Activated CD4-positive, alpha-beta T cell treated with anti-CD3 and anti-CD28 coated beads, Interleukin-2, amount 50 U/mL, for 1 hour (primary cell): ENCODE results near the gene ARHGEF9.
"Not testable (repeated sequence)": the region's sequence is repeated elsewhere in the genome, so short reads cannot be mapped to it uniquely, and the experiment has no call there.

Source experiments
- DNase-seq: peaks from one replicate; pipeline ENCODE4 v3.0.0-alpha.2; 2020

ARHGEF9 gene

DNA sequence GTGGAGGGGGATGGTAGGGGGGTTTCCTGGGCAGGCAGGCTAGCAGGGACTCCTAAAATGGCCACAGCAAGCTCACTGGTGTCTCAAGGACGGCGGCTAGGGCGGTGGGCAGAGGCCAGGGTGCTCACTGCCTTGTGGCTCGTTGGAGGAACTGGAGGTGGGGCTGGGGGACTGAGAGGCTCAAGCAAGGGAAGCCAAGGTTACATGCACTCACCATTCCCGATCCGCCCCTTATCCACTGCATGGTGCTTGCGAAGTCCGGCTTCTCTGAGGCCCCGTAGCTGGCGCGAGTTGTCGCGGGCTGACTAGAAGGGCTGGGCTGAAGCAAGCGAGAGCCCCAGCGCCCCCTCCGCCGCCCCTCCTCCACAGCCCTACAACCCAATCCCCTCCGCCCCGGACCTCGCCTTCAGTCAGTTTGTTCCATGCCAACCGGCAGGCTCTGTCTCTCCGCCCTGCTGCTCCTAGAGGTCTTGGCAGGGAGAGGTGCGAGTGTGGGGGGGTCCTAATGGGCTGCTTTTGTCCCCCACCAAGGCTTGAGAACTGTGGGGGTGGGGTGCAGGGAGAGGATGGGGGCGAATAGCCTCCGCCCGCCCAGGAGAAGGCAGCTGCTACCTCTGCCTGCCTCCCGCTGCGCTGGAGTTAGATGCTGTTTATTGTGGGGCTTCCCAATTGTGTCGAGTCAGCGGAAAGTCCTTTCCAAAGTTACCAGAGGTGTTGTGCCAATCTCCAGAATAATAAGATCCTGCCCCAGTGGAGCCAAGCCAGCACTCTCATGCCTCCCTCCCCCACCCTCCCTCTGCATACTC, at the start of gene ARHGEF9:
TSS of gene ARHGEF9 (minus strand) at position 313 of the 806 bp plus-strand sequence. CDS start at position 244, 69 bp downstream.
- DNase-seq: no peak

DNA sequence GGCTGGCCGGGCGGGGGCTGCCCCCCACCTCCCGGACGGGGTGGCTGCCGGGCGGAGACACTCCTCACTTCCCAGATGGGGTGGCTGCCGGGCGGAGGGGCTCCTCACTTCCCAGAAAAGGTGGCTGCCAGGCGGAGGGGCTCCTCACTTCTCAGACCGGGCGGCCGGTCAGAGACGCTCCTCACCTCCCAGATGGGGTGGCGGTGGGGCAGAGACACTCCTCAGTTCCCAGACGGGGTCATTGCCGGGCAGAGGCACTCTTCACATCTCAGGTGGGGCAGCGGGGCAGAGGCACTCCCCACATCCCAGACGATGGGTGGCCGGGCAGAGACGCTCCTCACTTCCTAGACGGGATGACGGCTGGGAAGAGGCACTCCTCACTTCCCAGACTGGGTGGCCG, 40.4 kb upstream of the ARHGEF9 start:
- not testable (repeated sequence) for DNase-seq

DNA sequence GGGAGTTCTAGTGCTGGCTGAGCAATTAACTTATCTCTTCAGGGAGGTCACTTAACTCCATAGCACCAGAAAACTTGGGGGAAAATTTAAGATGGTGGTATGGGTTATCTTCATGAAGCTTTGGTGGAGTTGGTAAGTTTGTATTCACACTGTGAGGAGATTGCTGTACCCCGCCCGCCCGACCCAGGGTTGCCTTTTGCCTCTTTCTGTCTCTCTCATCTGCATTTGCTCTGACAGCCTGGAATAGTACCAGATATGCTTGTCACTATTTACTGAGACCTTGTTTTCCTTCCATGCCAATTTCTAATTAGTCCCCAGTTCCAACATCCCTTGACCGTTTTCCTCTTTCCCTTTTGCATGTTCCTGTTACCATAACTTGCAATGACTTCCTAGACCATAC, 33.1 kb upstream of the ARHGEF9 start:
- DNase-seq: no peak

DNA sequence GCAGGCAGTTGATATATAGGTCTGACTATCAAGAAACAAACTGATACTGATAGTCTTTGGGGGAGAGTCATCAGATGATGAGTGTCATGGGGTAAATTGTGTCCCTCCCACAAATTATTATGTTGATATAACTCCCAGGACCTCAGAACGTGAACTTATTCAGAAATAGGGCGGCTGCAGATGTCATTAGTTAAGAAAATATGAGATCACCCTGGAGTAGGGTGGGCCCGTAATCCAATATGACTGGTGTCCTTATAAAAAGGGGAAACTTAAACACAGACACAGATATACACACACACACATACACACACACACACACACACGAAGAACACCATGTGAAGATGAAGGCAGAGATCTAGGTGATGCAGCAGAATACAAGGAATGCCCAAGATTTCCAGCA, 32.7 kb upstream of the ARHGEF9 start:
- DNase-seq: no peak

DNA sequence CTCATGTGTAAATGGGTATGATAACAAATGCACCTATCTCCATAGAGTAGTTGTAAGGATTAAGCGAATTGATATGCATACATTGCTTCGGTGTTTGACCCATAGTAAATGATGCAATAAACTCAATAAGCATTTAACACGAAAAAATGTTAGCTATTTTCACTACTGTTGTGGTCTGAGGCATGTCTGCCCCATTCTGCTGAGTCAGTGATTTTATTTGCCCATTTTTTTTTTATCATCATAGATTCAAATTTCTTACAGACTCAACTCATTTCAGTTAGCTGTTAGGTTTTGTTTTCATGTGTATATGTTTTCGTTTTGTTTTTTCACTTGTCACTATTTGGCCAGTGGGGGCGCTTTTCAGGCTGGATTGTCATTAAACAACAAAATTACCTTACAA, 27.8 kb upstream of the ARHGEF9 start:
- no peak for DNase-seq

DNA sequence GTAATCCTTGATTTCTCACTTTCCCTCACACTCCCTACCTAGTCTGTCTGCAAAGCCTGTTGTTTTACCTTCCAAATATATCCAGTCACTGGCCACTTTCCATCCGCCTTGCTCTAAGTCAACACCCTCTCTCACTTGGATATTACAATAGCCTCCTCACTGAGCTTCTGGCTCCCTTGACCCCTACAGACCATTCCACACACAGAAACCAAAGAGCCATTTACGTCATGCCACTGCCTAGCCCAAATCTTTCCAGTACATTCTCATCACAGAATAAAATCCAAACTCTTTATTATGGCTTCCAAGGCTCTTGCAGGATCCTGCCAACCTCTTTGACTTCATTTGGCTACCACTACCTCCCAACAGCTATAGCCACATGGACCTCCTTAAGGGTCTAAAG, 25.7 kb upstream of the ARHGEF9 start:
- DNase-seq: no peak

DNA sequence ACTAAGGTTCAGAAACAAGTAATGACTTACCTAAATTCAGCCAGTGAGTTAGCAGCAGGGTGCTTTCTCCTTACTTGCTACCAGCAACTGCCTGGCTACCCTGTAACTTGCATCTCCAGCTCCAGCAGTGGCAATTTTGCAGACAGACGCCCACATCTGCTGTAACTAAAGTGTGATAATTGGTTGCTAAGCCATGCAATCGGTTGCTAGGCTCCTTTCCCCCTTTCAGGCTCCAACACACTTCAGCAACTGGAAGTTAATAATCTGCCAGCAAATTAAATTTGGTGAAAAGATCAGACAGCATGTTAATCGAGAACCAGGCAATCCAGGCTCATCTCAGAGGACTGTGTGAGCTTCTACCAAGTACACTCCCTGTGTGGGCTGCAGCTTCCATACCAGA, 24.2 kb upstream of the ARHGEF9 start:
- no peak for DNase-seq

DNA sequence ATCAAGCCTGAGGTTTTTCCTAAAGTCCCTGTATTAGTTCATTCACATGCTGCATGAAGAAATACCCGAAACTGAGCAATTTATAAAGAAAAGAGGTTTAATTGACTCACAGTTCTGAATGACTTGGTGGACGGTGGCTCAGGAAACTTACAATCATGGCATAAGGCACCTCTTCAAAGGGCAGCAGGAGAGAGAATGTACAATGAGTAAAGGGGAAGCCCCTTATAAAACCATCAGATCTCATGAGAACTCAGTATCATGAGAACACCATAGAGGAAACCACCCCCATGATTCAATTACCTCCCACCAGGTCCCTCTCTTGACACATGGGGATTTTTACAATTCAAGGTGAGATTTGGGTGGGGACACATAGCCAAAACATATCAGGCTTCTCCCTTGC, 10.4 kb upstream of the ARHGEF9 start:
- DNase-seq: not testable (repeated sequence)

DNA sequence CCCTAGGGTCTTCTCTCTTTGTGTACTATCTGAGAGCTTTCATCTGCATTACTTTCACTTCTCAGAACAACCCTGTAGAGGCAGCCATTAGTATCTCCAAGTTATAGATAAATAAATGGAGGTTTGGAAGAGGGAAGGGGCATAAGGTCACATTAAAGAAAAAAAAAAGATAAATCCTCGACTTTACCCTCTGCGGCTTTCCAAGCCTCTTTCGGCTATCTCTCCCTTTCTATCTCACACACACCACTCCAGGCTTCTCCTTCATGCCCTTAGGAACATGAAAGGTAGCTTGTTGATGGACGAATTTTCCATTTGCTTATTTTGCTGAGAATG, 660 bp upstream of the ARHGEF9 start:
- DNase-seq: no peak

DNA sequence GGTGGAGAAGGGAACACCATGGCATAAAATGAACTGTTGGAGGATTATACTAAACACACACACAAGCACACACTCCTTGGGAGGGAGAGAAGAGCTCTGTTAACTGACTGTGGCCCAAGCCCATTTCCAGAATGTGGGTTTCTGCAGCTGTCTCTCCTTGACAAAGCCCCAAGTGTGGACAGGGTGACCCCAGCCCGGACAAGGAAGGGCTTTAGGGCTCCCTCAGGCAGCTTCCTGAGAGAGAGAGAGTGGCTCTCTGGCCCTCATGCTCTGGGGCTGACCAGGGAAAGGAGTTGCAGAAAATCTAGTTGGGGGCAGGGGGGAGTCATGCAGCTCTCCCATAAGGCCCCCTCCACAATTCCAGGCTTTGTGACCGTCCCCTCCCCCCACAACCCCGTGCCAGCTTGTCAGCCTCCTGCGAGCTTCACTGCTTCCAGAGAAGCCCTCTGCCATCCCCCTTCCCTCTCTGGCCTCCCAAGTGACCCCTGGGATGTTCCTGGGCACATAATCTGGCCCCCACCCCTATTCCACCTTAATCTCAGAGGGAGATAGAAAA, 590 bp downstream of the ARHGEF9 start:
- no peak for DNase-seq

DNA sequence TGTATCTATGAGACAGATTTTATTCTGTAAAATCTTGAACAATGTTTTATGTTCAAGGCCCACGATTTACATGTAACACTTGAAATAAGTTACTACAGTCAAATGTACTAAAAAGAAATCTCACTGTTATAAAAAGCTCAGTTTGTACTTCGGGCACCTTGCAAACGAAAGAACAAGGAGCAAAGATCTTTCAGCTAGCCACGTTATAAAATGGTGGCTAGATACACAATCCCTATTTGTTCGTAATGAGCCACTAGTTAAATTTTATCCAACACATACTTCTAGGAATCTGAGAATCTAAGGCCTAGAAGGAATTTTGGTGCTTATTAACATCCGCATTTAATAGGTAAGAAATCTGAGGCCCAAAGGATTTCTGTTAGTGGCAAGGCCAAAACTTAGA, 2.5 kb downstream of the ARHGEF9 start:
- DNase-seq: no peak

DNA sequence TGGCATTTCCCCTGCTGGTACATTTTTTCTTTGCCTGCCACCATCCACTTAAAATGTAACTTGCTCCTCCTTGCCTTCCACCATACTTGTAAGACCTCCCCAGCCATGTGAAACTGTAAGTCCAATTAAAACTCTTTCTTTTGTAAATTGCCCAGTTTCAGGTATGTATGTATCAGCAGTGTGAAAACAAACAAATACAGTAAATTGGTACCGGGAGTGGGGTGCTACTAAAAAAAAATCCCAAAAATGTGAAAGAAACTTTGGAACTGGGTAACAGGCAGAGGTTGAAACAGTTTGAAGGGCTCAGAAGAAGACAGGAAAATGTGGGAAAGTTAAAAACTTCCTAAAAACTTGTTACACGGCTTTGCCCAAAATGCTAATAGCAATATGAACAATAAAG, 16.3 kb downstream of the ARHGEF9 start:
- no peak for DNase-seq

DNA sequence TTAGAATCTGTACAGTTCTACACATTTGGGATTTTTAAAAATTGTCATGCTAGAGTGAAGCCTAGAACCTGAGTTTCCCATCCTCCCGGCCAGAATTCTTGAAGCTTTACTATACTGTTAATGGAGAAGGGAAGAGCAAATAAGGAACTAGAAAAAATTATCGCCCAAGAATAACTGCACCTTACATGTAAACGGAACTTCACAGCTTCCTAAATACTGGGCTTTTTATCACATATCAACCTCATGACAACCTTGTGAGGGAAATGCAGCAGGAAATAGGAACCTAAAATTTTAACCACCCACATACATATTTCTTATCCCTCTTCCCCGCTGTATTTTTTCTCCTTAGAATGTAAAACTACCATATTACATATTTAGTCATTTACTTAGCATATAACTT, 19.3 kb downstream of the ARHGEF9 start:
- no peak for DNase-seq

DNA sequence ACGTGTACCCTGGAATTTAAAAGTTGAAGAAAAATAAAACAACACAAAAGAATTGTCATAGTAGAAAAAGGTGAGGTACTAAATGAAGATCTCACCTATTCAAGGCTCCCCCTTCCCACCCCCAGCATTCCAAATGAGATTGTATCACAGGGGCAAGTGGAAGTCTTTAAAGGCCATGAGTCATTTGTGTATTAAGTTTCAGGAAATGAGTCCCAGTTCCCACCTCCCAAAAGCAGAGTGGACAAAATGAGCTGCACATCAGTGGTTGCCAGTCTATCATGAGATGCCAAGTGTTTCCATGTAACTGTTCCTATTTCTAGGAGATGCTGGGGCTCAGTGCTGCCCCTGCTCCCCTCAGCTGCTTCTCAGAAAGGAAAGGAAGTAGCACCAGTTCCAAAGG, 20.1 kb downstream of the ARHGEF9 start:
- DNase-seq: no peak

DNA sequence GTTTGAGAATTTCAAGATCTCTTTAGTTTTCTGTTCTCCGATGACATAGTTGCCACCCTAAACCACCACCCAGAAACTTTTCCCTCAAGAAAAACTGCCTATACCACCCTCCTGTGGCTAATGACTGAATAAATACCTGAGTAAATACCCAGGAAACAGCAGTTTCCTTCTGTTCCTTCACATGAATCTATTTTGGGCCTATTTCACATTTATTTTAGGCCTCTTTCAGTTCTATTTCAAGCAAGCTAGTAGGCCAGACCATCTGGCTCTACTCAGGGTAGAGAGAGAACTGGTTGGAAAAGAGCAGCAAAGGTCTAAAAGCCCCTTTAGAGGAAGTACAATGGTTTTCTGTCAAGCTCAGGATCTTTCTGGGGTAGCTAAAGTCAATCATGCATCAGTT, 23.4 kb downstream of the ARHGEF9 start:
- no peak for DNase-seq

DNA sequence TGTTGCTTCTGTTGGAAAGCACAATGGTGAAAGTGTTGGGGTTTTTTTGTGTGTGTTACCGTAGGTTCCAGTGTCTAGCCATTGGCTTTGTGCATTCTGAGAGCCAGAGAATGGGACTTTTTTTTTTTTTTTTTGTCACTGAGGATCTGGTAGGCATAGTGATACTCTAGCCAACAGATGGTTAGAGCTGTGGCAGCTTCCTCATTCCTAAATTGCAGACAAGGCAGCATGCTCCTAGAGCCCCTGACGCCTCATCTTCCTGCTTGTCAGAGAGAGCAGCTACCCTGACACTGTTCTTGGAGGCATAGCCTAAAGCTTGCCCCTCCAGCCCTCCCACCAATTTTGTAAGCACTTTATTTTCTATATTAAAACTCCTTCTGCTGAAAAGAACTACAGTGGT, 27.0 kb downstream of the ARHGEF9 start:
- no peak for DNase-seq

DNA sequence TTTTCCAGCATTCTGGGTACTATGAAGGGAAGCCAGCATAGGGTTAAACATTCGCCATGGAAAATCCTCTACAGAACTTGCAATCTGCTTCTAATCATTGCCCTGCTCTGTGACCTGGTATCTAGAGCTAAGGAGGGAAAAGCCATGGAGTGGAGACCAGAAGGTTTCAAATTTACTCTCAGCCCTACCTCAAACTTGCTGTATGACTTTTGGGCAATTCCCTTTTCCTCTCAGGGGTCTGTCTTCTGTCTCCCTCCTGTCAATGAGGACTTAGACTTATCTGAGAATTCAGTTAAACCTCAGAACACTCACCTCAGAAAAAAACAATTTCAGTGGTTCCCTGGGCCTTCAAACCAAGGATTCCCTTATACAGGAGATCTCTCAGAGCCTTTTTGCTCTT, 29.1 kb downstream of the ARHGEF9 start:
- DNase-seq: no peak

DNA sequence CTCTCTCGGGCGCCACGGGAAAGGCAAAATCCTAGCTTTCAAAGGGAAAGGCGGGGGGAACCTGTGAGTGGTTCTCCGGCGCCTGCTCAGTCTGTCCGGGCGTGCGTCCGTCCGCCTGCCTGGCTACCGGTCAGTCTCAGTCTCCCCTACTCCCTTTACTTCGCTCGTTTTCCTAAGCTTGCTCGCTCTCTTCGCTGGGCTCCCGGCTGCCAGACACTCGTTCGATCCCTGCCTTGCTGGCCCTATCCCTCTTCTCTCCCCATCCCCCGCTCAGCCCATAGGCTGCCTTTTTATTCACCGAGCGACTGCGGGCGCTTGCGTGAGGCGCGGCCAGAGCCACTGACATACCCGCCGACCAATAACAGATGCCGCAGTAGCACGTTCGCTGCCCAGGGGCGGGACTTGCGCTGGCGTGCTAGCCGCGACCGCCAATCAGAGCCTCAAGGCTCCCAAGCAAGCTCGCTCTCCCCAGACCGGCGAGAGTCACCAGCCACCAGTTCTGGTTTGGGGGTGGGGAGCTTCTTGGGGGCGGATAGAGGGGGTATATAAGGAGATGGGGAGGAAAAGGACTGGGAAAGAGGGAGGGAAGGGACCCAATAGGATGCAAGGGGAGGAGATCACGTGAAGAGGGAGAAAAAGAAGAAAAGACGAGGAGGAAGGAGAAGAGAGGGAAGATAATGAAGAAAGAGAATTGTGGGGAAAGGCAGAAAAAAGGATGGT, 30.0 kb downstream of the ARHGEF9 start:
- peak; percentile 78 for DNase-seq

DNA sequence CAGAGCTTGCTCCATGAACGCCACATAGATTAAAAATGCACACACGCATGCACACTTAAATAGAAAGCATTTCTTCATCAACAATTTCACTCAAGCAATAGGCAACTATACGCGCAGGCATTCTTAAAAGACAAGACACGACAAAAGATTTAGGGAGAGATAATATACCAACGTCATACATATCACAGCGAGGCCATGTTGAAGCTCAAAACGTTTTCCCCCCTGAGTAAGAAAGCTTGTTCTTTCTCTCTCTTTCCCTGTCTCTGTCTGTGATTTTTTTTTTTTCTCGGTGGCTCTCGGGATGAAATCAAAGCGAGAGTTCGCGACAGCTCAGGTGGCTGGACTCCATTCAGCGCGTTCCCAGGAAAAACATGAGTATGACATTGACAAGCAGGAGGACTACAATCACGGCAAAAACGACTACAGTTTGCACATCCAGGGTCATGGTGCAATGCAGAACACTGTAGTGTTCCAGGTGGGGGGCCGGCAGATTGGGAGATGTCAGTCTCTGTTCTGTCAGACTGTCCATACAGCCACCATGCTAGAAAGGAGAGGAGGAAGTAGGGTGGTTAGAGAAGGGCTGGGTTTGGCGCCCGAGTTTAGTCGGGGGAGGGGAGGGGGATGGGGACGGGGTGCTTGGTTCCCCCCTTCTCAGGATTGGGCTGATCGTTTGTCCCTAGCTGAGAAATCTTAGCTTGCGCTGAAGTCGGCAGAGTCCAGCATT, 30.7 kb downstream of the ARHGEF9 start:
- DNase-seq: peak; percentile 11

DNA sequence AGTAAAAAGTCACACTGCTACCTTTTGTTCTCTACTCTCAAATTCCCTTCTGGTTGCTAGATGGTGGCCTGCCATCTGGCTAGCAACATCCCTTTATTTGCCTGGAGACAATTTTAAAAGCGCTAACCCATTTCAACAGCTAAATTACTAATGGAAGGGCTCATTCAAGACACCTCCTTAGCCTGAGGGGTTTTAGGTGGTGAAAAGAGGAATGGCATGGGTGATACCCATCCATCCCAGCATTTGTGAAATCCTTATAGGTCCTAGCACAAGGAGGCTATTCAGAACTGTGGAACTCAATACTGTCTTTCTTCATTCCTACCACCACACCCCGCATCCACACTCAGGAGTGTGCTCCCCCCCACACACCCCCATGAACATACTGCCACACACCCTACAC, 33.5 kb downstream of the ARHGEF9 start:
- DNase-seq: no peak

DNA sequence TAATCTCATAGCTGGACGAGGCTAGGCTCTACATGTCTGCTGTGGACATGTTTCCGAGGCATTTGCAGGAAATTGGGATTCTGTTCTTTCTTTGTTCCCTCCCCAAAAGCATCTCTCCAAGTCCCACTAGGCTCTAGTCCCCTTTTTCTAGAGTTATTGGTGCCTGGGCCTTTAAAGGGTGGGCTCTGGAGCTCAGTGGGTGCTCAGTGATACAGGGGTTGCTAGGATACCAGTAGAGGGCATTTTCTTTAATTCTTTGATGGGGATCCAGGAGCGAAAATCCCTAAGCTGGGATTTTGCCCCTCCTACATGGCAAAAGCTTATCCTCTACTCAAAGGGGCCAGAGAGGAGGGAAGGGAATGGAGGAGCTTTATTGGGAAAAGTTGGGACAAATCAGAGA, 34.2 kb downstream of the ARHGEF9 start:
- no peak for DNase-seq

DNA sequence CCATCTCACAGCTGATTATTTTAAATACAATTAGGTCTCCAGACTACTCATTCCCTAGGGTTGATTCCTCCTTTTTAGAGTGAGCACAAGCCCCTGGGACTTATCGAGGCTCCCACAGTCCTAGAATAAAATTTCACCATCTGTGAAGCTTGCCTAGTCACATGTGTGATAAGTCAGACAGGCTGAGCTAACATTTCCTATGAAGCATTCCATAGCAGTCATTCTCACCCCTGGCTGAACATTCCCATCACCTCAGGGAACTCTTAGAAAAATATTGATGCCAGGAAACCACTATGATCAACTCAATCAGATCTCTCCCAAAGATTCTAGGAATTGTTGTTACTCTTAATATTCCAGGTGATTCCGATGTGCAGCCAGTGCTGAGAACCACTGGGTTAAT, 37.7 kb downstream of the ARHGEF9 start:
- DNase-seq: no peak

DNA sequence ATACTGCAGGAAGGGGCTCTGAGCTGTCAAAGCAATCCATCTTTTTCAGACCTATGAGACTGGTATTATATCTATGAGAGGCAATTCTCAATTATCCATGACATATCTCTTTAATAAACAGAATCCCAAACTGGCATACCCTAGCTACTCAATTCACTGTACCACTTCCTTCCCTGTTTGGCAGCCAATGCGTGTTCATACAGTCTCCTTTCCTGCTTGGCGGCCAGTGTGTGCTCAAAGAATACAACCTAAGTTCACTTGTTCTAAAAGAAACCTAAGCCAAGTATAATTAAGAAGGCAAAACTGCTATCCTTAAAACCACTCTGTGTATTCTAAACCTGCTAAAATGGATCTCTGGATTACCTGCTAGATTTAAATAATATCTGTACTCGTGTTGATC, 38.3 kb downstream of the ARHGEF9 start:
- DNase-seq: no peak

DNA sequence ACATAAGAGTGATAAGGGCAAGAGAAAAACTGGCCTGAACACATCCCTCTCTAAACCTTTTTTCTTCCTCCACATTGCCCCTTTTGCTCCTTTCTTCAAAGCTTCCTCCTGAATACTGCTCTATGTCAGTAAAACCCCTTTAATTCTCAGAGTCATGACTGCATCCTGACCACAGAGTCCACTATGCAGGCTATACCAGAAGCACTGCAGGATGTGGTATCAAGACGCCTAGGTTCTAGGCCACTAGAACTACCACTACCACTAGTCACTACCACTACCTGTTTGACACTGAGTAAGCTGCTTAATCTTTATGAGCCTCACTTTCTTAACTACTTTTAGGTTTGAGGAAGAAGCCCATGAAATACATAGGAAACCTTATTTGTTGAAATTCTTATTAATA, 38.7 kb downstream of the ARHGEF9 start:
- DNase-seq: no peak
